HG03439 (cell line): Measurements from ENCODE around the gene ZDHHC9.

ENCODE experiments used
- ATAC-seq: cut with Tn5 transposase; IDR thresholded peaks from one replicate; pipeline ENCODE4 v1.9.1; 2021; ENCODE audit warnings: mild to moderate bottlenecking, moderate library complexity; ENCODE audit not compliant: unreplicated experiment

ZDHHC9 gene

DNA sequence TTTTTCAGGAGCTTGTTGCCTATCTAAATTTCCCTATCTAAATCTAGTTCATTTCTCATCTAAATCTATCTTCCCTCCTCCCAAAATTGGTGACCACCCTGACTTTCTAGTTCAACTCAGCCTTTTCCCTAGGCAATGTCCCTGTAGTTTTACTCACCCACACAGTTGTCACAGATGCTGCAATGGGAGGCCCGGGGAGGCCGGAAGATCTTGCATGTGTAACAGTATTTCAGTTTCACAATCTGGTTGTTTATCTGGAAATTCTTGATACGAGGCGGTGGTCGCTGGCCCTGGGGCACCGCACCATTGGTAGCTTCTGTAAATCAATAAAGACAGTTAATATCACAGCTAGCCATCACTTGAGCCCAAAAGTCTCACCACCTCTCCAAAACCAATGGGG is 20.2 kb downstream of the ZDHHC9 start:
- no peak for ATAC-seq

GRCh38 chrX:129823115-129823514 is 20.6 kb downstream of the ZDHHC9 start:
- no peak for ATAC-seq

DNA sequence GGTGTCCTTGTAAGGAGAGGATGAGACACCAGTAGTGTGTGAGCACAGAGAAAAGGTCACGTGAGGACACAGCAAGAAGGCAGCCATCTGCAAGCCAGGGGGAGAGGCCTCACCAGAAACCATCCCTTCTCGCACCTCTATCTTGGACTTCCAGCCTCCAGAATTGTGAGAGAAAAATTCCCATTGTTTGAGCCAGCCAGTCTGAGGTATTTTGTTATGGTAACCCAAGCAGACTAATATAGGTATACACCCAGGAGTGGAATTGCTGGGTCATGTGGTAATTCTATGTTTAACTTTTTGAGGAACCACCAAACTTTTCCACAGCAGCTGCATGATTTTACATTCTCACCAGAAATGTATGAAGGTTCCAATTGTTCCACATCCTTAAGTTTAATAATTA is 25.6 kb downstream of the ZDHHC9 start:
- ATAC-seq: no peak

DNA sequence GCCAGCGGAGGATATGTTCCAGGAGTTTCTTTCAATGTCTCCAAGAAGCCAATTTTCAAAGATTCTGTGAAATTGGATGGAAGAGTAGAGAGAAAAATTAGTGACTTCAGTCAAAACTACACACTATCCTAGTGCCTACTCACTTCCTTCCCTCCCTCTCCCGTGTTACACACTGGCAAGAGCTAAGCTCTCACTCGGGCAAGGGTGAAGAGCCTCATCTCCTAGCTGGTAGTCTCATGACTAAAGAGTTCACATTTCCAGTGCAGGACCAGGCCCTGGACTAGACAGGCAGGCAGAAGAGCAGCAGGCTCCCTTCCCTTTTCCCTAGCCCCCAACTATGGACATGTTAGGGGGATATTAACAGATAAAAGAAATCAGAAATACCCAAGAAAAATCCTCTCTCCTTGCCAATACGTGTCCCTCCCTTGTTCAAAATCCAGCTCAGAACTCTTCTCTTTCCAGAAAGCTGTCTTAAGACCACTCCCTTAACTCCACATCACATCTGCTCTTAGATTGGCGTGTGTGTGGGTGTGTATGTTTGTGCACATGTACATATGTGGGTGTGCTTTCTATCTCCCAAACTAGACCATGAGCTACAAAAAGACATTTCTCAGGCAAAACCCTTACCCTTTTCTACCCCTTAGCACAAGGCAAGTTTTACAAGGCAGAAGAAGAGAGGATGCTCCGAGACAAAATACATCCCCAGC is 29.9 kb downstream of the ZDHHC9 start:
- ATAC-seq: no peak

DNA sequence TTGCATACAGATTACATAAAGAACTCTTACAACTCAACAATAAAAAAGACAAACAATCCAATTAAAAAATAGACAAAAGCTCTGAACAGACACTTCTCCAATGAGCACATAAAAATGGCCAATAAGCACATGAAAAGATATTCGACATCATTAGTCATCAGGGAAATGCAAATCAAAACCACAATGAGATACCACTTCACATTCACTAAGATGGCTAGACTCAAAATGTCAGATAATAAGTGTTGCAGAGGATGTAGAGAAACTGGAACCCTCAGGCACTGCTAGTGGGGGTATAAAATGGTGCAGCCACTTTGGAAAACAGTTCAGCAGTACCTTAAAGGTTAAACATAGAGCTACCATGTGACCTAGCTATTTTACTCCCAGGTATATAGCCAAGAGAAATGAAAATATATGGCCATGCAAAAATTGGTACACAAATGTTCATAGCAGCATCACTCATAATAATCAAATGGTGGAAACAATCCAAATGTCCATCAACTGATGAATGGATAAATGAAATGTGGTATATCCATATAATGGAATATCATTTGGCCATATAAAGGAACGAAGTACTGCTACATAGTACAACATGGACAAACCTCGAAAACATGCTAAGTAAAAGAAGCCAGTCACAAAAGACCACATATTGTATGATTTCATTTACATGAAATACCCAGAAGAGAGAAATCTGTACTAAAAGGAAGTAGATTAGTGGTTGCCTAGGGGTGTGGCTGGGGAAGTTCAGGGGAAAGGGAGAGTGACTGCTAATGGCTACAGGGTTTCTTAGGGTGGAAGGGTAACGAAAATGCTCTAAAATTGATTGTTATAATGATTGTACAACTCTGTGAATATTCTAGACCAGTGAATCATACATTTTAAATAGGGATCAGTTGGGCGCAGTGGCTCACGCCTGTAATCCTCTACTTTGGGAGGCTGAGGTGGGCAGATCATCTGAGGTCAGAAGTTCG is 34.6 kb downstream of the ZDHHC9 start:
- ATAC-seq: no peak

DNA sequence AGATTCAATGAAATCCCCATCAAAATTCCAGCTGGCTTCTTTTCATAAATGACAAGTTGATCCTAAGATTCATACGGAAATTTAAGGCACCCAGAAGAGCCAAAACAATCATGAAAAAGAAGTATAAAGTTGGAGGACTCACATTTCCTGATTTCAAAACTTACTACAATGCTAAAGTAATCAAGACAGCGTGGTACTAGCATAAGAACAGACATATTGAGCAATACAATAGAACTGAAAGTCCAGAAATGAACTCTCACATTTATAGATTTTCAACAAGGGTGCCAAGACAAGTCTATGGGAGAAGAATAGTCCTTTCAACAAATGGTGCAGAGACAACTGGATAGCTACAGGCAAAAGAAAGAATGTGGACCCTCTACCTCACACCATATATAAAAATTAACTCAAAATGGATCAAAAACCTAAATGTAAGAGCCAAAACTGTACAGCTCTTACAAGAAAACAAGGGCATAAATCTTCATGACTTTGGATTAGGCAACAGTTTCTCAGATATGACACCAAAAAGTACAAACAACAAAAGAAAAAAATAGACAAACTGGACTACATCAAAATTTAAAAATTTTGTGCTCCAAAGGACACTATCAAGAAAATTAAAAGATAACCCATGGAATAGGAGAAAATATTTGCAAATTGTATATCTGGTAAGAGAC is 35.4 kb downstream of the ZDHHC9 start:
- ATAC-seq: no peak

GRCh38 chrX:129804806-129805205 is 38.9 kb downstream of the ZDHHC9 start:
- ATAC-seq: no peak

DNA sequence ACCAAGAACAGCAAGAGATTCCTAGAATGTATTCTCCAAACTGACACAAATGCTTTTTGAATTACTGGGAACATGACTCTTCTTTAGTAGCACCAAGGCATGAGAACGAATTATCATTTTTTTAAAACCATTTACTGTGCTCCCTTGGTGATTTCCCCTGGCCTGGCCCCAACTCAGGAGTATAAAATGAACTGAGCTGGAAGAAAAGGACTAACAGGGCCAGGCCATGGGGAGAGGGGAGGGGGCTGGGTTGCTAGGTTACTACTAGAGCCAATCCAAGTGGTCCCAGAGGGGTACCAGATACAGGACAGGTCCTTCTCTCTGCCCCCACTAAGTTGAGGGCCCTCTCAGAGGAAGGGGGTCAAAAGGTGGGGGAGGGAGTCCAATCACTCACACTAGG is 40.8 kb downstream of the ZDHHC9 start:
- no peak for ATAC-seq

- no peak for ATAC-seq
Observed at GRCh38 chrX:129800186-129800585, 43.5 kb downstream of the ZDHHC9 start.

GRCh38 chrX:129798888-129799287 is 44.8 kb downstream of the ZDHHC9 start:
- no peak for ATAC-seq

GRCh38 chrX:129798456-129798855 is 45.2 kb downstream of the ZDHHC9 start:
- no peak for ATAC-seq

DNA sequence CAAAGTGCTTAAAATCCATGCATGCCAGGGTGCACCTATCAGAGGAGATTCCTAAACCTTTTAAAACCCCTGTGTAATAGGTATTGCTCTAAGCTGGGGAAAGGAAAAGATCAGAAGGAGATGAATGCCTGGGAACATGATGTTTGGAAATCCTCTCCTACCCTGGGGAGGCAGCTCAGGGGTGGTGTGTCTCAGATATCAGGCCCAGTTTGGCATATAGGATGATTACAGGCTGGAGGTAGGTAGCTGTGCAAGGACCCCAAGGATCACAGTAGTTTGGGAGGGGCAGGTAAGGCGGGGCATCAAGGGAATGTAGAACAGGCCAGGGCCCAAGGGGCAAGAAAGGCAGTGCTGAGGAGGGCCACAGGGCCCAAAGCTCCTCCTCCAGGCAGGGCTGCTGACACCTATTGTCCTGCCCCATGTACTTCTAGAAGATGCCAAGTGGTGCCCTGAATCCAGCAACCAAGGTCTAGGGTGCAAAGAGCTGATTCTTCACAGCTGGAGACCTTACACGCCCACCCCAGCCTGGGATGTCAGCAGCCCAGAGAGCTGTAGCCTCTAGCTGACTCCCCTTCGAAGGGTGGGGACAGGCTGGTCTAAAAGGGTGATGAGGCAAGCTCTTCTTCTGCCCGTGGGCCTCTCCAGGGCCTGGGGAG is 46.3 kb downstream of the ZDHHC9 start:
- ATAC-seq: no peak

- ATAC-seq: no peak
Observed at GRCh38 chrX:129795584-129795983, 48.1 kb downstream of the ZDHHC9 start.

- ATAC-seq: no peak
Observed at GRCh38 chrX:129793604-129794191, 50.0 kb downstream of the ZDHHC9 start.

DNA sequence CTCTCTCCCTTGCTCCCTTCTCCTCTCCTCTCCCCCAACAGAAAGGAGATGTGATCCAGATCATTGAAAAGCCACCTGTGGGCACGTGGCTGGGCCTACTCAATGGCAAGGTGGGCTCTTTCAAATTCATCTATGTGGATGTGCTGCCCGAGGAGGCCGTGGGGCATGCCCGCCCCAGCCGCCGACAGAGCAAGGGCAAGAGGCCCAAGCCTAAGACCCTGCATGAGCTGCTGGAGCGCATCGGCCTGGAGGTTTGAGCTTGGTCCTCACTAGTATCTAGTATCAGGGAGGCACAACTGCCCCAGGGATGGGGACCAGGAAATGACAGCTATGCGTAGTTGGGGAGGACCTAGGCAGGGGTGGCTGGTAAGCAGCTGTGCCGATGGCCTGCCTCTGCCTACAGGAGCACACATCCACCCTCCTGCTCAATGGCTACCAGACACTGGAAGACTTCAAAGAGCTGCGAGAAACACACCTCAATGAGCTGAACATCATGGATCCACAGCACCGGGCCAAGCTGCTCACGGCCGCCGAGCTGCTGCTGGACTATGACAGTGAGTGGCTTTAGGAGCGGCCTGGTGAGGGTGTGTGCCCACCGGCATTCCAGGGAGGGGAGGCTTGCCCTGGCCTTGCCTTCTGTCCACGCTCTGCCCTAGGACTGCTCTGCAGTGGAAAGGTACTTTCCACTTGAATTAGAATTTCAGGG is 50.9 kb downstream of the ZDHHC9 start:
- no peak for ATAC-seq

DNA sequence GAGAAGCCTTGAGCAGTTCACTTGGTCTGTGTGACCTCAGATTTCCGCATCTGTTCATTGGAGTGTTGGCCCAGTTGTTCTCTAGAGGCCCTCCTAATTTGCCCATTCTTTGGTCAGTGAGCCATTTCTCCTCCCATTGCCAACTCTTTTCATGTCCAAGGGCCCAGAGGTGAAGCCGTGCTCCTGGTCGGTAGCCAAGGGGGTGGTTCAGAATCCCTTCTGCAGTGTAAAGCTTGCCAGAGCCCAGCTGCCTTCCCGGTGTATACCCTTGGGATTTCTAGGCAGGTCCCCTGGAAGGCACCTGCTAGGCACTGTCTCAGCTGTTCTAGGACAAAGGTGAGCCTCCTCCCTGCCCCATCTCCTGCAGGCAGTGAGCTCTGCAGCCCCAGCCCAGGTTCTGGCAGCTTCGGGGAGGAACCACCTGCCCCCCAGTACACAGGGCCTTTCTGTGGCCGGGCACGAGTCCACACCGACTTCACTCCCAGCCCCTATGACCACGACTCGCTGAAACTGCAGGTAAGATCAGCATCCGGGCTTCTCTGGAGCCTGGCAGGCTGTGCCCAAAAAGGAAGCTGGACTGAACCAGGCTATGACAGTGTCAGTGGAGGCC is 51.6 kb downstream of the ZDHHC9 start:
- ATAC-seq: no peak

GRCh38 chrX:129791336-129791735 is 52.4 kb downstream of the ZDHHC9 start:
- no peak for ATAC-seq

GRCh38 chrX:129790808-129791207 is 52.9 kb downstream of the ZDHHC9 start:
- no peak for ATAC-seq

GRCh38 chrX:129790146-129790545 is 53.5 kb downstream of the ZDHHC9 start:
- no peak for ATAC-seq

DNA sequence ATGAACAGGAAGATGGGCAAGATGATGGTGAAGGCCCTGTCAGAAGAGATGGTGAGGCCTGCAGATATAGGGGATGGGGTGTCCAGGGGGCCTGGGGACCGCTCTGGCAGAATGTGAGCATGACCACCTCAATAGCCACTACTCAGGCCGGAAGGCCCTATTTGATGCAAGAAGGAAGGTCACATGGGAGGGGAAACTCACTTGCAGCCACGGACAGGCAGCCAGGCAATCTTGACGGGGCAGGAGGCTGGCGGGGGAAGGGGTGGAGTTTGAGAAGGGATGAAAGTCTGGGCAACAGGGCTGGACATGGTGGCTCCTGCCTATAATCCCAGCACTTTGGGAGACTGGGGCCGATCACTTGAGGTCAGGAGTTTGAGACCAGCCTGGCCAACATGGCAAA is 55.2 kb downstream of the ZDHHC9 start:
- no peak for ATAC-seq
